ENCODE results near the gene ZDHHC1.

ZDHHC1 gene

DNA sequence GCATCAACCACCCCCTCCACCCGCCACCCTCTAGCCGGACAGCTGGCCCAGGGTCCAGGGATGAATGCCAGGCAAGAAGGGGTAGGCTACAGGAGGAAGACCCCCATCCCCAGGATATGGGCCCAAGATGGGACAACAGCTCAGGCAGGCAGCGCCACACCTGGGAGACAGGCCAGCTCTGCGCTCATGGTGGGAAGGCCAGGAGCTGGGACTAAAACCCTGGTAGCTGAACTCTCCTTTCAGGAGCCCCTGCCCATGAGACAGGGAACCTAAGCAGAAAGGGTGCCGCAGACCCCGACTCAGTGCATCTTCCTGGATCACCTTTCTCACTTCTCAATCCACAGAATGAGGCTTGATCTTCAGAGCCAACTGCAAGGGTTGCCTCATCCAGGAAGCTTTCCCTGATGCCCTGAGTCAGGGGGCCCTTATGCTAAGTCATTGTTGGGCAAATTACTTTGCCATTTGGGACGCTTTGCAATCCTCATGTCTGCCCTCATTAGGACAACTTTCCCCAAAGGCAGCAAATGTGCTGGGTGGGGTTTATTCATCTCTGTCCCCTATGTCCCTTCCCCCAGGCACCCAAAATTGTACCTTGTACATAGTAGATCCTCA, 9.0 kb downstream of the ZDHHC1 start:
- DNase-seq, result no peak

GRCh38 chr16:67406111-67406971, 9.9 kb downstream of the ZDHHC1 start:
- no peak for DNase-seq

GRCh38 chr16:67405336-67405735, 10.9 kb downstream of the ZDHHC1 start:
- no peak for DNase-seq

GRCh38 chr16:67404740-67405226, 11.5 kb downstream of the ZDHHC1 start:
- DNase-seq, result no peak

- no peak for DNase-seq
These were observed 12.2 kb downstream of the ZDHHC1 start for GRCh38 chr16:67403976-67404555.

- DNase-seq, result no peak
These were observed 15.4 kb downstream of the ZDHHC1 start for GRCh38 chr16:67400901-67401300.

GRCh38 chr16:67399749-67400704, 16.2 kb downstream of the ZDHHC1 start:
- no peak for DNase-seq

- DNase-seq, result peak; percentile 41 to 60
These were observed 17.0 kb downstream of the ZDHHC1 start for GRCh38 chr16:67399218-67399733.

- no peak for DNase-seq
These were observed 17.6 kb downstream of the ZDHHC1 start for GRCh38 chr16:67398546-67399217.

DNA sequence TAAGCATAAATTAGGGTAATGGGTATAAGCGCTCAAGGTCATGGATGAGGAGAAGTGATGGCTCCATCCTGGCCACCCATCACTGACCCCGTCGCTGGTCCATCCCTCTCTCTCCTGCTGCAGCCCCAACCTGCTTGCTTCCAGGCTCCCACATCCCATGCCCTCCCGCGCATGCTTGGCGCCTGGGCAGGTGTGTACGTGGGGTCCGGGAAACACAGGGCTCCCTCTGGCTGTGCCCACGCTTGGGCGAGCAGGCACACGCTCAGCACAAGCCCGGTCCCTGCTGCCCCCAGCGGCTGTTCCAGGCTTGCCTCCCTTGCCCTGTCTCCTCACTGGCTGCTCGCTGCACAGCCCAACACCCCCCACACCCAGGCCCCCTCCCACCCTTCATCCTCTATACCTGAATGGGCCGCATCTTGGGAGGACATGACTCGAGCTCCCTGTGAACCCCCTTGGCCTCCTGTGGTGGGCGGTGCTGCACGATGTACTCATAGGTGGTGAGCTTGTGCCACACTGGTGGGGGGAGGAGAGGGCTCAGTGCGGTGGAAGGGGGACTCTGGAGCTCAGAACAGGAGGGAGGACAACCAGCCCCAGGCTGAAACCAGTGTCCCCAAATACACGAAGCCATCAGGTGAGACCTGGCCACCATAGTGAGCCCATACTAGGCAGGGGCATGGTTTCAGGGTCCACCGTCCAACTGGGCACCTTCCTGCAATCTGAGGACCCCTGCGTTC, 18.3 kb downstream of the ZDHHC1 start:
- no peak for DNase-seq

DNA sequence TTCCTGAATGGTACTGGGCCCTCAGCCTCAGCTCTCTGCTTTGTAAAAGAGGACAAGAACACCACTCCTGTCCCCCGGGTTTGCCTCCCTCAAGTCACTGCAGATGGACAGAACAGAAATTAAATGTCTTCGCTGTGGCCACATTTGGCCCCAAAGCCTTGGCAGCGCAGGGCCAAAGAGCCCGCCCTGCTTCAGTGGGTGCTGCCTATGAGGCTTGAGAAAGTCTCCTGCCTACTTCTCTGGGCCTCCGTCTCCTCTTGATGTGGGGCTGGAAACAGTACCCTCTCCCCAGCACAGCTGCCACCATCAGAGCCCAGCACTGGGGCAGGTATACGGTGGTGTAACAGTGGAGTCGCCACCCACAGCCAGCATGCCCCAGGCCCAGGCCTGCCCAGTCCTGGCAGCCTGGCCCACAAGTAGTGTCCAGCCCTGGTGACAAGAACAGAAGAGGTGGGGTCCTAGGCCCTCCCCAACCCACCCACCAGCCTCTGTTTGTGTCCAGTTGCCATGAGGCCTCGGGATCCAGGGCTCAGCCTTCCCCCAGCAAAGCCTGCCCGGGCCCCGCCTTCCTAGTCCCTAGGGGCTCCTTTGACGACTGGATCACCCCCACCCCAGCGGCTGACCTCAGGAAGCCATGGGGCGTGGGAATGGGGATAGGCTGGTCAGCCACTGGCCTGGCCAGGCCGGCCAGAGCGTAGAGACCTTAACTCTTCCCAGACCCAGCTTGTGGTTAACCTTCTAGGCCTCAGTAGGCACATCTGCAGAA, 19.1 kb downstream of the ZDHHC1 start:
- no peak for DNase-seq

DNA sequence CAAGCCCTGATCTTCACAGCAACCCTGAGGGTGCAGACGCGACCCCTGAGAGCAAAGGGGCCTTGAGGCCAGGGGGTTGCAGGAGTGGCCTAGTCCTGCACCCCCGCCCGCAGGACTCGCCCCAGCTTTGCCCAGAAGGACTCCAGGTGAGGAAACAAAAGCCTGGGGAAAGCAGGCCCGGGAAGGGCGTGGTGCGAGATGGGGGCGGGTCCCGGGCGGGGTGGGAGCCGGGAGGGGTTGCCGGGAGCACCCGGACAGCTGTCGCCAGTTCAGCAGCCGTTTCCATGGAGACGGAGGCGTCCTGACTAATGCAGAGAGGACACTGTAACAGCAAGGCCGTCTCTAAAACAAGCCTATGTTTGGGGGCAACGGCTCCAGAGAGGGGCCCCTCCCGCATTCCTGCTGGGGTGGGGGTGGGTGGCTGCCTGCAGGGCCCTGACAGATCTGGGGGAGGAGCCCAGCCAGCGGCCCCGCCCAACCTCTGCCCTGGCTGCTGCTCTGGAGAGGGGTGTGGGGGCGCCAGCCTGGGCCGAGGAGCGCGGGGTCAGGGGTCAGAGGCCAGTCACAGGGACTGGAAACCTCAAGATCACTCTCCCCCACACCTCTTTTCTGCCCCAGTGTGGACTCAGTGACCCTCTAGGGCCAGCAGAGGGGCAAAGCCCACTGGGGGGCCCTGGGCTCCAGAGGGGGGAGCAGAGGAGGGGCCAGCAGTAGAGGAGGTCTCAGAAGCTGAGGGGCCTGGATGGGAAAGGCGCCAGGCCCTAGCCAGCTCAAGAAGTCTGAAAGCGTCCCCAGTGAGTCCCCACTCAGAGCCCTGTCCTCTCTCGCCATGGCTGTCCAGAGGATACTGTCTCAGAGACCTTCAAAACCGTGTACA, 19.9 kb downstream of the ZDHHC1 start:
- no peak for DNase-seq

DNA sequence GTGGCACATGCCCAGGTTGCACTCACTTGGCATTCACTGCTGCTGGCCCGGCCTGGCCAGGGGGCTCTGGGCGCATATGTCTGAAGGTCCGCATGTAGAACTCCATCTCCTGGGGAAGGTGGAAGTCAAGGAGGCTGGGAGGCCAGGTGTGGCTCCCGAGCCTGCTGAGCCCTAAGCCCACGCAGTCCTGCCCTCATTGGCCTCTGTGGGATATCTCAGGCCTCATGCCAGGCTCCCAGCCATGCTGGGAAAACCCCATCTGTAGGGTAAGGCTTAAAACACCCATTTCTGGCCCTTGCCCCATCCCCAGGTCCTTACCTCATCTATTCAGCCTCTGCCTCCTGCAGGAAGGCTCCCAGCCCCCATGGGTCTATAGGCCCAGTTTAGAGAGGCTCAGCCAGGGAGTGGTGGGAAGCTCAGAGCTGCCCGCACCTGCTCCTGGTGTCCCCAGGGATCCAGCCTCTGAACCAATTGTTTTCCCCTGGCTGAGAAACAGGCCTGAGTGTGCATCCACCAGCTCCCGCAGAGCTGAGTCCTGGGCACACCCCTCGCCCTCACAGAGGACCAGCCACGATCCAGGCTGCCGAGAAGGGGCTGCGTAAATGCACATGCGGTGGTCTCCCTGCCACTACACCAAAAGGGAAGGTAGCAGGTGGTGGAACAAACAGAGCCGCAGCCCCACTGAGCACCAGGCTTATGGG, 20.7 kb downstream of the ZDHHC1 start:
- no peak for DNase-seq

DNA sequence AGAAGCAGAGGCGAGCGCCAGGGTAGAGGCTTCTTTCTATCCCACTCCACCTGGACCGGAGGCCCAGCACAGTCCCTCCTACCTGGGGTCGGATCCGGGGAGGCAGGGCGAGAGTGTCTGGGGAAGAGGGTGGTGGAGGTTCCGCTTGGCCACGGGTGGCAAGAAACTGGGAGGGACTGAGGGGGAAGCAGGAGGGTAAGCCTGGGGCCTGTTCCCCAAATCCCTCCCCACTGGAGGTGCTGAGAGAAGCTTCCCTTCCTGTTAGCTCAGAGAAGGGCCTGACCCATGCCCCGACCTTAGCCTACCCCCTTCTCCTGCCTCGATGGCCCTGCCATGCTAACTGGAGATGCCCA, 21.2 kb downstream of the ZDHHC1 start:
- DNase-seq, result peak in 1 of 2 donors; percentile 30

DNA sequence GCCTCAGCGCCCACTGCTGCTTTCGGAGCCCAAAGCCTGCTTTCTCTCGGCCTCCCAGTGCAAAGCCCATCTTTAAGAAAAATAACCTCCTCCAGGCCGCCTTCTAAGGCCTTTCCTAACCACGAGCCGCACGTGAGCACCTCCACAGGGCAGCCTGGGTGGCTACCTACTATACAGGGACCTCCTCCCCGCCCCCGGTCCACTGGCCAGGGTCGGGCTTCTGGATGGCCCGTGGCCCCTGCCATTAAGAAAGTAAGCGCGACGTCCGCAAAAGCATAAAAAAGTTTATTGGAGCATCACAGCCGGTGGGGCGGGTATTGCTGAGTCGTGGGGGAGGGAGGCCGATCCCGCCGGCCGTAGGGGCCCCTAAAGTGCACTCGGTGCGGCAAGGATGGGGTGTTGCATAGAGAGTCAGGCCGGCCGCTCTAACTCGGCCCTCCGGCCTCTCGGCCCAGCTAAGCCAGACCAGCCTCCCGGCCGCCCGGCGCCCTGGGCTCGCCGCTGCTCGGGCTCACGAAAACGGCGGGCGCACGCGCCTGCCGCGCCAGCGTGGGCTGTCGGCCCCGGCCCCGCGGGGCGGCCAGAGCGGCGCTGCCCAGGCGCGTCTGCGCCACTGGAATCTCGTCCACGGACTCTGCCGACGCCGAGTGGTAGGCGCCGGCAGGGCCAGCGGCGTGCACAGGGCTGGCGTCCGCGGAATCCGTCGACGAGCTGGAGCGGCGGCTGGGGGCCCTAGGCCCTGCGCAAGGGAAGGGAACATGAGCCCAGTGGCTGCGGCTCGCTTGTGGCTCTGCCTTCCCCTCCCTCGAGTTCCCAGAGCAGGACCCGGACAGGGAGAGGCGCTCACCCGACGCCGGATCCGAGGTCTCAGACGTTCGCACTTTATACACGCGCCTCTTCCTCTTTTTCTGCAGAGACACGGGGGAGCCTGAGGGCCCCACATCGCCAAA, 21.8 kb downstream of the ZDHHC1 start:
- DNase-seq, result peak; percentile 53 to 61

DNA sequence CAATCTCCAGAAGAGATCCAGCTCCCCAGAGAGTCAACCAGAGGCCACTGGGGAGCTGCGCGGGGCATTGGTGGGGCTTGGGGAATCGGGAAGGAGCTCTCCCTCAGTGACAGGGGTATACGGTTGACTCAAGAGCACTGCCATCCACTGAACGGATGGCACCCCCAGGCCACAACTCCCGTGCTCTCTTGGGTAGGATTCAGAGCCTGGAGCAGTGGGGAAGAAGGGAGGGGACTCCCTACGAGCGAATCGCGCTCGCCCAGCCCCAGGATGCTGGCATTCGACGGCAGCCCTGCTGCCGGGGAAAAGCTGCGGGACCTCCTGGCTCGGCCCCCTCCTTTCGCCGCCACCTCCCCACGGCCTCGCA, 22.5 kb downstream of the ZDHHC1 start:
- no peak for DNase-seq

GRCh38 chr16:67393111-67393787, 23.0 kb downstream of the ZDHHC1 start, which contains the start of gene TPPP3:
TPPP3 (minus strand) TSS chr16:67393498; CDS start chr16:67391111, 2,387 bp downstream.
- peak; percentile 47 to 54 for DNase-seq

Measured in inflammatory macrophage (primary cell).